HG03558 (cell line): ENCODE measurements around the gene IFITM5.

ENCODE experiments used
- ATAC-seq: cut with Tn5 transposase; IDR thresholded peaks from one replicate; pipeline ENCODE4 v1.9.1; 2021; ENCODE audit warnings: moderate number of reproducible peaks; ENCODE audit not compliant: unreplicated experiment; ENCODE audit errors: extremely low read depth

The IFITM5 gene

GRCh38 chr11:249062-249461 lies 50.3 kb downstream of the IFITM5 start:
- no peak for ATAC-seq
